ENCODE measurements around the gene PCDHGA5.

DNA sequence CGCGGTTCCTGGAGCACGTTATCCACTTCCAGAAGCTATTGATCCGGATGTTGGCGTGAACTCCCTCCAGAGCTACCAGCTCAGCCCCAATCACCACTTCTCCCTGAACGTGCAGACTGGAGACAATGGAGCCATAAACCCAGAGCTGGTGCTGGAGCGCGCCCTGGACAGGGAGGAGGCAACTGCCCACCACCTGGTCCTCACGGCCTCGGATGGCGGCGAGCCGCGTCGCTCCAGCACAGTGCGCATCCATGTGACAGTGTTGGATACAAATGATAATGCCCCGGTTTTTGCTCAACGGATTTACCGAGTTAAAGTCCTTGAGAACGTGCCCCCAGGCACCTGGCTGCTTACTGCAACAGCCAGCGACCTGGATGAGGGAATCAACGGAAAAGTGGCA, 39.4 kb downstream of the PCDHGA5 start:
- TF ChIP-seq GATA2 (IDR thresholded peaks at IDR 0.05; ENCODE audit: low read depth, low read length) (no peak), GATA3 (IDR thresholded peaks at IDR 0.05; ENCODE audit: low read depth, low read length) (no peak)

Measured in SH-SY5Y (cell line).